ENCODE measurements around the gene PLB1.

GRCh38 chr2:28640260-28640907, 144.5 kb downstream of the PLB1 start:
- no peak for TF ChIP-seq GABPA (tag; conservative IDR thresholded peaks at IDR 0.05; ENCODE audit: low read depth)
- no peak for TF ChIP-seq ZBTB7A (IDR thresholded peaks at IDR 0.05; ENCODE audit: borderline replicate concordance, control insufficient read depth, low read depth, low read length)
- TF ChIP-seq ZNF589 (CRISPR knock-in tag; IDR thresholded peaks at IDR 0.05; ENCODE audit: low read depth), result no peak

Measured in K562 (cell line).